HG02763 (cell line): ENCODE measurements around the gene DCC.

Experiments
- ATAC-seq: cut with Tn5 transposase; IDR thresholded peaks from one replicate; pipeline ENCODE4 v1.9.1; 2021; ENCODE audit warnings: mild to moderate bottlenecking, moderate library complexity; ENCODE audit not compliant: unreplicated experiment

DCC gene

GRCh38 chr18:52572036-52573000, 232.3 kb downstream of the DCC start:
- no peak for ATAC-seq

- ATAC-seq: no peak
Observed at GRCh38 chr18:52577795-52578194, 237.8 kb downstream of the DCC start.

GRCh38 chr18:52582061-52582460, 242.1 kb downstream of the DCC start:
- no peak for ATAC-seq

- ATAC-seq: no peak
Observed at GRCh38 chr18:52582516-52582915, 242.5 kb downstream of the DCC start.

GRCh38 chr18:52588931-52589330, 248.9 kb downstream of the DCC start:
- no peak for ATAC-seq

- no peak for ATAC-seq
Observed at GRCh38 chr18:52596748-52597435, 256.9 kb downstream of the DCC start.

GRCh38 chr18:52598921-52599320, 258.9 kb downstream of the DCC start:
- ATAC-seq: no peak

GRCh38 chr18:52602820-52603219, 262.8 kb downstream of the DCC start:
- no peak for ATAC-seq

GRCh38 chr18:52605345-52605744, 265.3 kb downstream of the DCC start:
- no peak for ATAC-seq

GRCh38 chr18:52607985-52608384, 268.0 kb downstream of the DCC start:
- no peak for ATAC-seq

- no peak for ATAC-seq
Observed at GRCh38 chr18:52610451-52611115, 270.6 kb downstream of the DCC start.

- no peak for ATAC-seq
Observed at GRCh38 chr18:52612406-52612805, 272.4 kb downstream of the DCC start.

GRCh38 chr18:52615321-52615720, 275.3 kb downstream of the DCC start:
- no peak for ATAC-seq

- no peak for ATAC-seq
Observed at GRCh38 chr18:52615943-52616342, 275.9 kb downstream of the DCC start.

GRCh38 chr18:52617931-52618330, 277.9 kb downstream of the DCC start:
- no peak for ATAC-seq

GRCh38 chr18:52620926-52621439, 281.0 kb downstream of the DCC start:
- ATAC-seq: no peak

- no peak for ATAC-seq
Observed at GRCh38 chr18:52624702-52625101, 284.7 kb downstream of the DCC start.

GRCh38 chr18:52636536-52636935, 296.5 kb downstream of the DCC start:
- no peak for ATAC-seq

GRCh38 chr18:52648201-52648600, 308.2 kb downstream of the DCC start:
- ATAC-seq: no peak

GRCh38 chr18:52652391-52652790, 312.4 kb downstream of the DCC start:
- ATAC-seq: no peak

GRCh38 chr18:52657043-52657805, 317.2 kb downstream of the DCC start:
- ATAC-seq: no peak
